Adrenal gland (tissue), 12 donors: ENCODE results near the gene HOXA9. TPM values are rescaled to one million over a fixed set of nuclear protein-coding genes. Genes with fewer than 3 reads are reported as not detected.

Source experiments
- DNase-seq, 7 donors: peaks; one replicate each; pipeline ENCODE4 v3.0.0-alpha.2; 2019 to 2020
- H3K27ac ChIP-seq, 5 donors: fragments of 200-600 bp; sonication (generic) in 4 of 5; 1 replicate in 3 of 5; 2 replicates in 2 of 5; pipeline versions ENCODE4 v1.5.1 to v1.8.0; 2016 to 2020; ENCODE audit warnings: mild to moderate bottlenecking in 1 of 5
- H3K27me3 ChIP-seq: fragments of 200-600 bp; 2 replicates; pipeline ENCODE4 v1.8.0; 2021
- H3K36me3 ChIP-seq, 2 donors: fragments of 200-600 bp; replicated peaks in 1 of 2; 1 replicate in 1 of 2; 2 replicates in 1 of 2; pipeline versions ENCODE4 v1.5.1 to v1.8.0; 2018 to 2022
- H3K4me1 ChIP-seq, 2 donors: fragments of 200-600 bp; replicated peaks in 1 of 2; 1 replicate in 1 of 2; 2 replicates in 1 of 2; pipeline versions ENCODE4 v1.5.1 to v1.8.0; 2018 to 2021
- H3K4me3 ChIP-seq, 4 donors: fragments of 200-600 bp; sonication (generic) in 3 of 4; one replicate each; pipeline ENCODE4 v1.5.1; 2016 to 2018
- H3K9me3 ChIP-seq, 3 donors: fragments of 200-600 bp; sonication (generic) in 1 of 3; replicated peaks in 1 of 3; 1 replicate in 2 of 3; 2 replicates in 1 of 3; pipeline versions ENCODE4 v1.5.1 to v1.8.0; 2016 to 2021
- CTCF ChIP-seq, 6 experiments: fragments of 450-650 bp in 4 of 6; fragments of 200-600 bp in 2 of 6; sonication (generic) in 1 of 6; IDR thresholded peaks; 1 replicate in 5 of 6; 2 replicates in 1 of 6; pipeline versions ENCODE4 v1.5.1 to v1.8.0; 2016 to 2021; ENCODE audit warnings: antibody characterized with exemption in 6 of 6, mild to moderate bottlenecking in 2 of 6, moderate library complexity in 1 of 6
- POLR2A ChIP-seq, 2 donors: fragments of 450-650 bp; IDR thresholded peaks; one replicate each; pipeline ENCODE4 v1.6.1; 2017; ENCODE audit warnings: antibody characterized with exemption in 2 of 2, mild to moderate bottlenecking in 2 of 2, moderate library complexity in 1 of 2
- WGBS, 4 donors: extraction: QIAGEN DNeasy Blood & Tissue Kit in 2 of 4; methylation state at CpG; one replicate each; pipeline versions ENCODE4 v1.1.5 to v1.1.7; 2013 to 2017; 5-methylcytosine and 5-hydroxymethylcytosine counted together
- intact Hi-C, 2 donors: fragments of 100-400 bp; cut with DNase I; formaldehyde crosslinking; loops; one replicate each; pipeline versions ENCODE4 v1.14.1 to v1.15.0; 2022 to 2023
- polyA plus RNA-seq, 3 donors: library from polyadenylated mRNA; stranded (reverse); fragments of 200-250 nt in 2 of 3; fragments of 350-450 nt in 1 of 3; fragmentation: Illumina TruSeq in 1 of 3; extraction: RNeasy Lipid Tissue Mini Kit (QIAGEN cat#74804) in 1 of 3; gene quantifications; one replicate each; pipeline ENCODE4 v1.2.3, GENCODE V29; 2013 to 2014
- total RNA-seq, 9 donors: library from RNA; depleted of rRNA in 4 of 9; stranded (reverse); fragments of >200 nt in 4 of 9; fragments of 120-200 nt in 1 of 9; fragmentation: NEBNext Ultra II Directional in 1 of 9; extraction: Animal tissue kit (Norgen Biotek cat#: 25700) in 1 of 9; gene quantifications; one replicate each; pipeline versions ENCODE4 v1.1.0 to v1.2.4, GENCODE V29; 2013 to 2023
- donor health status: healthy with polysubstance abuse.
- donor health status: Bipolar disorder and iron deficiency.
- donor health status: DM: yes; HTN: yes; CAD: no.
- donor health status: DM: no; HTN: no; CAD: no.
- donor health status: DM: no; HTN: no; CAD: no.
- donor health status: DM: yes; HTN: yes; CAD: no.

HOXA9 gene
- total and polyA plus RNA-seq, 12 donors: 2.6 to 26.7 (median 11.7) TPM

GRCh38 chr7:27143023-27143949, 22.1 kb downstream of the HOXA9 start, which contains the start of gene HOXA5:
Gene HOXA5, minus strand, starts transcription at chr7:27143681. Its CDS starts 74 bp downstream, at chr7:27143607.
- Histone ChIP-seq H3K4me1 (peaks cover 14 to 21% of the 10 kb centered on the region in 2 donors), H3K27ac (peak within 1 kb of the TSS; percentile 94 to 99 (median 99)), H3K9me3 (no peaks in the 10 kb centered on the region), H3K4me3 (peak within 1 kb of the TSS; percentile 66 to 91 (median 76)), H3K36me3 (peaks cover 0 to 12% of the 10 kb centered on the region in 2 donors), H3K27me3 (no peaks in the 10 kb centered on the region)
- intact Hi-C loops: loop anchor here (5.0 kb wide), 1 partner anchor 286 kb away; no protein-coding TSS in a partner anchor
- peak; percentile 90 to 96 (median 93) for DNase-seq
- WGBS, 4 donors: 10 to 42% (median 22%) methylated on average over 39 to 86 of the region's 86 CpGs
- TF ChIP-seq CTCF (IDR thresholded peaks at IDR 0.05) (peak; percentile 71 to 96 (median 90)), POLR2A (IDR thresholded peaks at IDR 0.05) (peak; percentile 72 to 95)

DNA sequence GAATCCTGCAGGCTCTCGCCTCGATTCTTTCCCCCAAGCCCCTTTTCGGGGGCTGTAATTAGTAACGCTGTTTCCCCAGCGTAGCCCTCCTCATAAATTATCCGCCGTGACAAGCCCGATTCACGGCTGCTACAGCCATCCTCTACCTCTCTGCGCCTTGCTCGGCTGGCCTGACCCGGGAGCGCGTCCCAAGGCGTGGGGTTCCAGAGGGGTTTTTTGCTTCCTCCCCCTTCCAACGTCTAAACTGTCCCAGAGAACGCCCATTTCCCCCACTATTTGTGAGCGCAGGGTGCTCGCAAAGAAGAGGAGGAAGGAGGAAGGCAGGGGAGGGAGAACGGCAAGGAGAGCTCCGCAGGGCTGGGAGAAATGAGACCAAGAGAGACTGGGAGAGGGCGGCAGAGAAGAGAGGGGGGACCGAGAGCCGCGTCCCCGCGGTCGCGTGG, 22.7 kb downstream of the HOXA9 start:
- Histone ChIP-seq H3K4me1 (peaks cover 10 to 17% of the 10 kb centered on the region in 2 donors), H3K9me3 (no peaks in the 10 kb centered on the region), H3K4me3 (peak overlapping the region; percentile 66 to 91 (median 76)), H3K27ac (peak overlapping the region; percentile 94 to 99 (median 99)), H3K36me3 (peaks cover 0 to 12% of the 10 kb centered on the region in 2 donors), H3K27me3 (no peaks in the 10 kb centered on the region)
- intact Hi-C loops: loop anchor here (5.0 kb wide), 1 partner anchor 285 kb away; no protein-coding TSS in a partner anchor
- DNase-seq: peak in 3 of 7 donors; percentile 24 to 72 (median 48)
- TF ChIP-seq POLR2A (IDR thresholded peaks at IDR 0.05) (no peak), CTCF (IDR thresholded peaks at IDR 0.05) (no peak)
- 12 to 23% (median 16%) methylated on average over 29 of the region's 29 CpGs for WGBS, 4 donors

DNA sequence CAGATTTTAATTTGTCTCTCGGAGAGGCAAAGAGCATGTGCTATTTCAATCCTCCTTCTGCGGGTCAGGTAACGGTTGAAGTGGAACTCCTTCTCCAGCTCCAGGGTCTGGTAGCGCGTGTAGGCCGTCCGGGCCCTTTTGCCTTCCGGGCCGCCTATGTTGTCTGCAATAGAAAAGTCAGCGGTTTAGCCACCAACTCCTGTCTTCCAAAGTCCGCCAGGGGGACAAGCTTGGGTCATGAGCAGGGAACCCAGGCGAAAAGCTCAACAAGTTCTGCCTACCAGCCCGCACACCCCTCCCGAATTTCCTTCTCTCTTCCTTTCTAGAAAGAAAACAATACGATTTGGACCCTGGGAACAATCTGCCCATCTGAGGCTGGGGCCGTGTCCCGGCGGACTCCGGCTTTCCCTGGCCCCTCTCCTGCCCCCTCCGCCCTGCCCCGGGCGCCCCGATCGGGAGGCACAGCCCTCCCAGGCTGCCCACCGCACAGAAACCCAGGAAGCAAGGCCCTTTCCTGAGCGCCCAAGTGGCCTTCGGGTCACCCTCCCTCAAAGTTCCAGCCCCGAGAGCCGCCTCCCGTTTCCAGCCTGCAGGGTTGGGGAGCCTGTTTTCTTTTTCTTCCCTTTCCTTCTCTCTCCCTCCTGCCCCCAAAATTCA, 23.3 kb downstream of the HOXA9 start:
- peak; percentile 60 to 81 (median 75) for DNase-seq
- H3K9me3 ChIP-seq: no peaks in the 10 kb centered on the region
- H3K4me3 ChIP-seq: peak overlapping the region; percentile 66 to 91 (median 76)
- no peaks in the 10 kb centered on the region for H3K27me3 ChIP-seq
- peaks cover 0 to 12% of the 10 kb centered on the region in 2 donors for H3K36me3 ChIP-seq
- H3K27ac ChIP-seq: peak overlapping the region; percentile 94 to 99 (median 99)
- intact Hi-C loops: loop anchor here (5.0 kb wide), 1 partner anchor 285 kb away; no protein-coding TSS in a partner anchor
- WGBS, 4 donors: 15 to 22% (median 18%) methylated on average over 25 to 30 of the region's 30 CpGs
- peaks cover 10 to 17% of the 10 kb centered on the region in 2 donors for H3K4me1 ChIP-seq
- TF ChIP-seq CTCF (IDR thresholded peaks at IDR 0.05) (peak in 5 of 6 experiments; percentile 39 to 50 (median 45)), POLR2A (IDR thresholded peaks at IDR 0.05) (peak in 1 of 2 donors; percentile 62)
